A549 (cell line): ENCODE data around the gene DNAH7.

Experiments used
- CHD2 ChIP-seq: fragments of 150-350 bp; IDR thresholded peaks from 2 replicates; pipeline ENCODE4 v1.6.1; 2014; ENCODE audit warnings: low read length; ENCODE audit not compliant: partially characterized antibody
- CTCF ChIP-seq: fragments of >200 bp; sonication (Bioruptor Twin); formaldehyde crosslinking; IDR thresholded peaks from 3 replicates; pipeline ENCODE4 v1.5.1; 2016
- JUN ChIP-seq, 2 experiments: fragments of >200 bp; sonication (Bioruptor Twin); formaldehyde crosslinking; IDR thresholded peaks; 2 replicates in 1 of 2; 3 replicates in 1 of 2; pipeline ENCODE4 v1.6.1; 2016 to 2017
- JUNB ChIP-seq: fragments of >200 bp; sonication (Bioruptor Twin); formaldehyde crosslinking; IDR thresholded peaks from 2 replicates; pipeline ENCODE4 v1.6.1; 2016
- MAZ ChIP-seq: fragments of 150-350 bp; IDR thresholded peaks from 2 replicates; pipeline ENCODE4 v1.6.1; 2014; ENCODE audit warnings: antibody characterized with exemption, low read depth, low read length, borderline replicate concordance
- NR3C1 ChIP-seq: fragments of >200 bp; sonication (Bioruptor Twin); formaldehyde crosslinking; IDR thresholded peaks from 3 replicates; pipeline ENCODE4 v1.6.1; 2017
- POLR2A ChIP-seq: IDR thresholded peaks from 2 replicates; pipeline ENCODE4 v1.6.1; 2012; ENCODE audit warnings: mild to moderate bottlenecking, low read length
- POLR2AphosphoS2 ChIP-seq: conservative IDR thresholded peaks from 2 replicates; pipeline ENCODE4 v1.6.1; 2012; ENCODE audit warnings: low read length, improper control_type of control experiment, inconsistent platforms
- REST ChIP-seq: fragments of 200-600 bp; sonication (generic); IDR thresholded peaks from 2 replicates; pipeline ENCODE4 v1.6.1; 2016; ENCODE audit warnings: antibody characterized with exemption, mild to moderate bottlenecking, moderate library complexity
- SMC3 ChIP-seq: fragments of >200 bp; sonication (Bioruptor Twin); formaldehyde crosslinking; IDR thresholded peaks from 3 replicates; pipeline ENCODE4 v1.6.1; 2018; ENCODE audit warnings: inconsistent platforms
- TP53 ChIP-seq: fragments of 250-450 bp; sonication (Bioruptor Pico); IDR thresholded peaks from 2 replicates; pipeline ENCODE4 v1.5.0; 2021; ENCODE audit warnings: mild to moderate bottlenecking, moderate library complexity
- TF ChIP-seq, protein P1 (sequence below): IDR thresholded peaks from 2 replicates; pipeline ENCODE4 v1.6.1; 2012

GRCh38 chr2:196036442-196036841 is 32.2 kb downstream of the DNAH7 start:
- TF ChIP-seq CTCF (no peak), SMC3 (no peak), CHD2 (no peak), MAZ (no peak), POLR2A (no peak), JUNB (no peak), NR3C1 (no peak), TP53 (CRISPR knock-in tag) (no peak), REST (no peak), JUN (IDR thresholded peaks at IDR 0.05) (no peak), POLR2AphosphoS2 (no peak)
- TF ChIP-seq, protein P1, sequence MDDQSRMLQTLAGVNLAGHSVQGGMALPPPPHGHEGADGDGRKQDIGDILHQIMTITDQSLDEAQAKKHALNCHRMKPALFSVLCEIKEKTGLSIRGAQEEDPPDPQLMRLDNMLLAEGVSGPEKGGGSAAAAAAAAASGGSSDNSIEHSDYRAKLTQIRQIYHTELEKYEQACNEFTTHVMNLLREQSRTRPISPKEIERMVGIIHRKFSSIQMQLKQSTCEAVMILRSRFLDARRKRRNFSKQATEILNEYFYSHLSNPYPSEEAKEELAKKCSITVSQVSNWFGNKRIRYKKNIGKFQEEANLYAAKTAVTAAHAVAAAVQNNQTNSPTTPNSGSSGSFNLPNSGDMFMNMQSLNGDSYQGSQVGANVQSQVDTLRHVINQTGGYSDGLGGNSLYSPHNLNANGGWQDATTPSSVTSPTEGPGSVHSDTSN, result no peak
